H1 (cell line): Measurements from ENCODE around the gene CAP1. TPM values are rescaled to one million over a fixed set of nuclear protein-coding genes. Genes with fewer than 3 reads are reported as not detected.

ENCODE experiments used
- CTCF ChIA-PET: fragments of 300-600 bp; sonication (Branson Sonifier 250); formaldehyde crosslinking; loops from one replicate; lab custom pipeline; 2021; ENCODE audit not compliant: partially characterized antibody; lab: Charles Lee
- POLR2A ChIA-PET: fragments of 300-600 bp; sonication (Branson Sonifier 250); formaldehyde crosslinking; loops from one replicate; lab custom pipeline; 2021; ENCODE audit warnings: inconsistent platforms; ENCODE audit not compliant: partially characterized antibody; lab: Charles Lee
- DNase-seq, 2 experiments: peaks; one replicate each; pipeline versions ENCODE4 v3.0.0 to v3.0.0-alpha.2; 2010 to 2022; ENCODE audit warnings: low spot score in 2 of 2, low read depth in 1 of 2, mixed read lengths in 1 of 2
- FAIRE-seq: peaks from 2 replicates; lab custom pipeline; 2011; peaks lifted over from hg19 to GRCh38; lab: Jason Lieb, UNC
- H2AFZ ChIP-seq: 2 replicates; pipeline ENCODE4 v1.8.1; 2012; ENCODE audit warnings: low read length, inconsistent platforms
- H2AK5ac ChIP-seq: 2 replicates; pipeline ENCODE4 v1.6.1; 2013; ENCODE audit warnings: low read depth, low read length
- H2BK120ac ChIP-seq: replicated peaks from 2 replicates; pipeline ENCODE3; 2013; ENCODE audit warnings: low read depth, low read length, inconsistent platforms
- H2BK12ac ChIP-seq: 2 replicates; pipeline ENCODE4 v1.6.1; 2013; ENCODE audit warnings: low read depth, low read length
- H2BK15ac ChIP-seq: 2 replicates; pipeline ENCODE4 v1.6.1; 2013; ENCODE audit warnings: low read length
- H2BK20ac ChIP-seq: 2 replicates; pipeline ENCODE4 v1.6.1; 2013; ENCODE audit warnings: low read length
- H2BK5ac ChIP-seq: 2 replicates; pipeline ENCODE4 v1.6.1; 2013; ENCODE audit warnings: low read depth, low read length
- H3K14ac ChIP-seq: 2 replicates; pipeline ENCODE4 v1.6.1; 2013; ENCODE audit warnings: inconsistent platforms; ENCODE audit not compliant: insufficient read length
- H3K18ac ChIP-seq: 2 replicates; pipeline ENCODE4 v1.6.1; 2013; ENCODE audit warnings: low read length; ENCODE audit errors: extremely low read depth
- H3K23ac ChIP-seq: 2 replicates; pipeline ENCODE4 v1.6.1; 2013; ENCODE audit warnings: inconsistent platforms; ENCODE audit not compliant: insufficient read length
- H3K23me2 ChIP-seq: 2 replicates; pipeline ENCODE4 v1.6.1; 2013; ENCODE audit warnings: low read depth, low read length
- H3K27ac ChIP-seq: 2 replicates; pipeline ENCODE4 v1.6.1; 2011; ENCODE audit warnings: low read depth, low read length, inconsistent platforms
- H3K27me3 ChIP-seq, 4 experiments: replicated peaks in 1 of 4; 1 replicate in 1 of 4; 2 replicates in 3 of 4; pipeline versions ENCODE4 v1.6.1 to v1.8.1; 2011 to 2013; ENCODE audit warnings: low read length in 3 of 4, mild to moderate bottlenecking in 3 of 4, inconsistent platforms in 2 of 4, mixed read lengths in 2 of 4, moderate library complexity in 1 of 4; ENCODE audit not compliant: control insufficient read depth in 3 of 4, insufficient read depth in 3 of 4; ENCODE audit errors: extremely low read depth in 1 of 4
- H3K36me3 ChIP-seq, 4 experiments: 2 replicates each; pipeline versions ENCODE4 v1.6.1 to v1.8.1; 2011 to 2013; ENCODE audit warnings: mild to moderate bottlenecking in 4 of 4, low read length in 3 of 4, moderate library complexity in 2 of 4, control low read depth in 1 of 4, inconsistent platforms in 1 of 4; ENCODE audit not compliant: insufficient read depth in 4 of 4, control insufficient read depth in 2 of 4
- H3K4ac ChIP-seq: replicated peaks from 2 replicates; pipeline ENCODE3; 2013; ENCODE audit warnings: low read length, low read depth, mixed read lengths, inconsistent platforms; ENCODE audit not compliant: insufficient read length
- H3K4me1 ChIP-seq, 4 experiments: replicated peaks in 1 of 4; 1 replicate in 1 of 4; 2 replicates in 3 of 4; pipeline versions ENCODE4 v1.6.1 to v1.8.1; 2011 to 2013; ENCODE audit warnings: low read length in 3 of 4, inconsistent platforms in 2 of 4, mixed read lengths in 1 of 4; ENCODE audit not compliant: insufficient read depth in 4 of 4, control insufficient read depth in 3 of 4
- H3K4me2 ChIP-seq, 2 experiments: 2 replicates each; pipeline versions ENCODE4 v1.6.1 to v1.8.1; 2011 to 2013; ENCODE audit warnings: low read depth in 2 of 2, low read length in 2 of 2, control low read depth in 1 of 2, inconsistent platforms in 1 of 2, mild to moderate bottlenecking in 1 of 2; ENCODE audit not compliant: insufficient read depth in 1 of 2
- H3K4me3 ChIP-seq, 4 experiments: fragments of 200-600, 300-600 bp in 1 of 4; sonication (generic), shearing (Covaris generic), sonication (Bioruptor Twin) in 1 of 4; 2 replicates each; pipeline versions ENCODE4 v1.5.1 to v1.8.1; 2011 to 2016; ENCODE audit warnings: low read length in 4 of 4, low read depth in 3 of 4, control low read depth in 2 of 4, inconsistent platforms in 2 of 4, mild to moderate bottlenecking in 2 of 4, mixed read lengths in 1 of 4, moderate library complexity in 1 of 4; ENCODE audit not compliant: insufficient read depth in 2 of 4; ENCODE audit errors: extremely low read depth in 1 of 4
- H3K56ac ChIP-seq: replicated peaks from 2 replicates; pipeline ENCODE3; 2013; ENCODE audit warnings: low read depth, mild to moderate bottlenecking, mixed read lengths, low read length, inconsistent platforms; ENCODE audit not compliant: insufficient read length
- H3K79me1 ChIP-seq: 2 replicates; pipeline ENCODE4 v1.6.1; 2013; ENCODE audit warnings: low read depth, low read length, control low read depth
- H3K79me2 ChIP-seq, 2 experiments: 2 replicates each; pipeline versions ENCODE4 v1.6.1 to v1.8.1; 2012 to 2013; ENCODE audit warnings: low read length in 2 of 2, mild to moderate bottlenecking in 2 of 2, inconsistent platforms in 1 of 2; ENCODE audit not compliant: insufficient read depth in 2 of 2, control insufficient read depth in 1 of 2
- H3K9ac ChIP-seq, 4 experiments: replicated peaks in 1 of 4; 1 replicate in 1 of 4; 2 replicates in 3 of 4; pipeline versions ENCODE4 v1.6.1 to v1.8.1; 2011 to 2013; ENCODE audit warnings: low read depth in 3 of 4, low read length in 3 of 4, control low read depth in 2 of 4, mild to moderate bottlenecking in 2 of 4, moderate library complexity in 2 of 4, inconsistent platforms in 1 of 4; ENCODE audit errors: extremely low read depth in 1 of 4
- H3K9me3 ChIP-seq, 2 experiments: 2 replicates each; pipeline versions ENCODE4 v1.6.1 to v1.8.1; 2012 to 2013; ENCODE audit warnings: mild to moderate bottlenecking in 2 of 2, moderate library complexity in 2 of 2, control low read depth in 1 of 2, inconsistent platforms in 1 of 2, low read depth in 1 of 2, low read length in 1 of 2, mixed read lengths in 1 of 2; ENCODE audit not compliant: insufficient read depth in 2 of 2
- H4K20me1 ChIP-seq, 2 experiments: replicated peaks in 1 of 2; 2 replicates each; pipeline versions ENCODE3 to v1.8.1; 2011 to 2013; ENCODE audit warnings: inconsistent platforms in 2 of 2, low read length in 2 of 2, mild to moderate bottlenecking in 1 of 2; ENCODE audit not compliant: insufficient read depth in 2 of 2, control insufficient read depth in 1 of 2
- H4K5ac ChIP-seq: 2 replicates; pipeline ENCODE4 v1.6.1; 2013; ENCODE audit warnings: low read length, low read depth, mixed read lengths, inconsistent platforms; ENCODE audit not compliant: insufficient read length
- H4K8ac ChIP-seq: 2 replicates; pipeline ENCODE4 v1.8.0; 2013; ENCODE audit warnings: mild to moderate bottlenecking, moderate library complexity, low read length, inconsistent platforms; ENCODE audit not compliant: insufficient read depth; ENCODE audit errors: extremely low read depth
- H4K91ac ChIP-seq: replicated peaks from 2 replicates; pipeline ENCODE3; 2013; ENCODE audit warnings: low read length, mixed read lengths, inconsistent platforms; ENCODE audit not compliant: insufficient read length
- EP300 ChIP-seq, 2 experiments: IDR thresholded peaks; 1 replicate in 1 of 2; 2 replicates in 1 of 2; pipeline ENCODE4 v1.6.1; 2011 to 2012; ENCODE audit warnings: low read depth in 2 of 2, low read length in 2 of 2, mild to moderate bottlenecking in 2 of 2, borderline replicate concordance in 1 of 2, inconsistent platforms in 1 of 2, moderate library complexity in 1 of 2
- GTF2F1 ChIP-seq: IDR thresholded peaks from 2 replicates; pipeline ENCODE4 v1.6.1; 2012; ENCODE audit warnings: low read depth, low read length, improper control_type of control experiment, borderline replicate concordance
- JUN ChIP-seq: IDR thresholded peaks from 2 replicates; pipeline ENCODE4 v1.6.1; 2011; ENCODE audit warnings: low read depth, mild to moderate bottlenecking, improper control_type of control experiment, low read length
- NRF1 ChIP-seq: IDR thresholded peaks from 2 replicates; pipeline ENCODE4 v1.6.1; 2011; ENCODE audit warnings: mild to moderate bottlenecking, low read depth, low read length, improper control_type of control experiment
- SIRT6 ChIP-seq: IDR thresholded peaks from one replicate; pipeline ENCODE4 v1.7.1; 2012; ENCODE audit warnings: low read length, inconsistent platforms
- SP1 ChIP-seq: IDR thresholded peaks from 2 replicates; pipeline ENCODE4 v1.6.1; 2011; ENCODE audit warnings: low read depth, low read length
- TEAD4 ChIP-seq: IDR thresholded peaks from 2 replicates; pipeline ENCODE4 v1.6.1; 2012; ENCODE audit warnings: low read depth, low read length, inconsistent platforms, mixed read lengths
- WGBS, 2 experiments: shearing (Covaris generic) in 1 of 2; methylation state at CpG; one replicate each; pipeline versions ENCODE4 v1.1.6 to v1.1.7; 2013 to 2015; ENCODE audit warnings: low lambda C conversion rate in 2 of 2, mixed read lengths in 2 of 2, inconsistent platforms in 1 of 2, low coverage in 1 of 2, missing lambda C conversion rate in 1 of 2; ENCODE audit not compliant: insufficient replicate concordance in 2 of 2, insufficient coverage in 1 of 2, insufficient read length in 1 of 2; ENCODE audit errors: extremely low coverage in 1 of 2, missing lambda C conversion rate in 1 of 2; 5-methylcytosine and 5-hydroxymethylcytosine counted together
- polyA plus RNA-seq, 7 experiments: library from polyadenylated mRNA; depleted of rRNA in 3 of 7; stranded (reverse) in 5 of 7; unstranded in 2 of 7; fragments of >200 nt in 5 of 7; fragments of 200-250 nt in 2 of 7; gene quantifications; 1 replicate in 5 of 7; 2 replicates in 1 of 7; 4 replicates in 1 of 7; pipeline versions ENCODE4 v1.2.1 to v1.2.3, GENCODE V29; 2011 to 2013; ENCODE audit warnings: missing spikeins in 2 of 7, mixed read lengths in 2 of 7
- total RNA-seq: library from RNA; stranded (reverse); fragmentation: NEBNext Ultra II Directional; extraction: Animal tissue kit (Norgen Biotek cat#: 25700); gene quantifications from 2 replicates; pipeline ENCODE4 v1.2.1, GENCODE V29; 2021
- TF ChIP-seq, protein P1 (sequence below): IDR thresholded peaks from 2 replicates; pipeline ENCODE4 v1.6.1; 2012; ENCODE audit warnings: inconsistent platforms
- TF ChIP-seq, protein P2 (sequence below): IDR thresholded peaks from 2 replicates; pipeline ENCODE4 v1.6.1; 2012; ENCODE audit warnings: low read length, inconsistent platforms

Gene CAP1
- total and polyA plus RNA-seq, 2 of the 8 experiments (the other 6 are each of a cell fraction or from before 2014, with no cell fraction given): 140 to 295 TPM

DNA sequence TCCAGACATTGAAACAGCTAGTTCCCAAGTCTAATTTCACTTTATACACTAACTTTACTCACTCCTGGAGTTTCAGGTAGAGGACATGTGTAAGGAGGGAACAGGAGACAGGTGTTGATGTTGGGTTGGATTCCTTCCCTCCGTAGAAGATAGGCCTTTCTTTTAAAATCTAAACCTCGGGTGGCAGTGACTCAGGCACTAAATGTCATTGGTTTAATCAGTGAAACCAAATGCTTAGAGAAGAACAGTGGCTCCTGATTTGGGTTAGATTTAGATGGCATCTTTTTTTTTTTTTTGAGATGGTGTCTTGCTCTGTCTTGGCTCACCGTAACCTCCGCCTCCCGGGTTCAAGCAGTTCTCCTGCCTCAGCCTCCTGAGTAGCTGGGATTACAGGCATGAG is 7.2 kb downstream of the CAP1 start:
- Histone ChIP-seq H3K79me1 (peaks cover 4% of the 10 kb centered on the region), H2BK12ac (no peak overlapping the region)

More for the DNA sequence above, 7.2 kb downstream of the CAP1 start:
- H2BK120ac ChIP-seq: no peak overlapping the region
- H3K27ac ChIP-seq: no peak overlapping the region
- no peak overlapping the region for H4K8ac ChIP-seq
- no peak overlapping the region for H3K56ac ChIP-seq
- ChIA-PET CTCF (interaction anchor here (1.0 kb wide), 2 partner anchors 11 to 31 kb away, joined by 3 read pairs; no protein-coding TSS in a partner anchor), POLR2A (interaction anchor here (0.6 to 1.2 kb wide), 3 partner anchors 11 to 406 kb away, joined by 3 to 6 read pairs (median 5); no protein-coding TSS in a partner anchor)
- no peak overlapping the region for H3K4me3 ChIP-seq
- no peak overlapping the region for H2BK5ac ChIP-seq
- no peaks in the 10 kb centered on the region for H3K4me1 ChIP-seq
- no peak overlapping the region for H3K4me2 ChIP-seq
- peaks cover 7 to 90% of the 10 kb centered on the region in 2 experiments for H3K79me2 ChIP-seq
- H2BK15ac ChIP-seq: no peak overlapping the region
- no peak overlapping the region for H3K4ac ChIP-seq
- H3K9ac ChIP-seq: no peak overlapping the region
- H4K91ac ChIP-seq: no peak overlapping the region
- H2BK20ac ChIP-seq: no peak overlapping the region
- no peak overlapping the region for H4K5ac ChIP-seq
- no peak overlapping the region for H2AFZ ChIP-seq
- no peaks in the 10 kb centered on the region for H3K23me2 ChIP-seq
- FAIRE-seq: no peak
- no peak overlapping the region for H3K23ac ChIP-seq
- no peak overlapping the region for H2AK5ac ChIP-seq
- H3K14ac ChIP-seq: no peak overlapping the region
- H4K20me1 ChIP-seq: peaks cover 4 to 9% of the 10 kb centered on the region in 2 experiments
- WGBS, 2 experiments: 94% methylated on average over 3 of the region's 5 CpGs; no CpG with 5 or more reads in 1 of the 2 experiments
- H3K27me3 ChIP-seq: no peaks in the 10 kb centered on the region
- TF ChIP-seq GTF2F1: no peak
- TF ChIP-seq, protein P1, sequence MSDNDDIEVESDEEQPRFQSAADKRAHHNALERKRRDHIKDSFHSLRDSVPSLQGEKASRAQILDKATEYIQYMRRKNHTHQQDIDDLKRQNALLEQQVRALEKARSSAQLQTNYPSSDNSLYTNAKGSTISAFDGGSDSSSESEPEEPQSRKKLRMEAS: no peak
- TF ChIP-seq JUN: no peak
- TF ChIP-seq SP1: no peak
- no peak for TF ChIP-seq TEAD4
- TF ChIP-seq NRF1: no peak
- TF ChIP-seq, protein P2, sequence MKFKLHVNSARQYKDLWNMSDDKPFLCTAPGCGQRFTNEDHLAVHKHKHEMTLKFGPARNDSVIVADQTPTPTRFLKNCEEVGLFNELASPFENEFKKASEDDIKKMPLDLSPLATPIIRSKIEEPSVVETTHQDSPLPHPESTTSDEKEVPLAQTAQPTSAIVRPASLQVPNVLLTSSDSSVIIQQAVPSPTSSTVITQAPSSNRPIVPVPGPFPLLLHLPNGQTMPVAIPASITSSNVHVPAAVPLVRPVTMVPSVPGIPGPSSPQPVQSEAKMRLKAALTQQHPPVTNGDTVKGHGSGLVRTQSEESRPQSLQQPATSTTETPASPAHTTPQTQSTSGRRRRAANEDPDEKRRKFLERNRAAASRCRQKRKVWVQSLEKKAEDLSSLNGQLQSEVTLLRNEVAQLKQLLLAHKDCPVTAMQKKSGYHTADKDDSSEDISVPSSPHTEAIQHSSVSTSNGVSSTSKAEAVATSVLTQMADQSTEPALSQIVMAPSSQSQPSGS: no peak
- TF ChIP-seq SIRT6: no peak
- no peak for TF ChIP-seq EP300 (IDR thresholded peaks at IDR 0.05; ENCODE audit: borderline replicate concordance in 1 of 2, low read depth in 2 of 2, low read length in 2 of 2)
- no peaks in the 10 kb centered on the region for H3K9me3 ChIP-seq
- H3K36me3 ChIP-seq: peaks cover 0 to 3% (median 2%) of the 10 kb centered on the region in 4 experiments; a peak in 3 of 8 replicates
- DNase-seq: no peak
- no peak overlapping the region for H3K18ac ChIP-seq
